Measurements from ENCODE around the gene VPS51. TPM values are rescaled to one million over a fixed set of nuclear protein-coding genes. Genes with fewer than 3 reads are reported as not detected.
A peak's percentile ranks its signal among the peaks of the same experiment; 100 is the strongest.

The VPS51 gene
- total RNA-seq, 2 experiments from 2014 or later = 119 to 214 TPM

GRCh38 chr11:65134952-65135632 lies 39.1 kb downstream of the VPS51 start:
- peak; percentile 96 for DNase-seq (ENCODE audit: low spot score)
- Histone ChIP-seq H3K27ac (ENCODE audit: low read depth, low read length, poor library complexity, severe bottlenecking) (peak overlapping the region; percentile 98), H2AFZ (ENCODE audit: low read length) (peak overlapping the region; percentile 78), H3K79me2 (ENCODE audit: insufficient read depth, low read depth, low read length) (peaks cover 46% of the 10 kb centered on the region), H3K4me1 (ENCODE audit: insufficient read depth, low read length, poor library complexity, severe bottlenecking) (peaks cover 36% of the 10 kb centered on the region), H4K20me1 (ENCODE audit: insufficient read depth, low read length) (no peaks in the 10 kb centered on the region), H3K36me3 (ENCODE audit: insufficient read depth, low read length) (peaks cover 39% of the 10 kb centered on the region), H3K9me3 (ENCODE audit: low read length) (no peaks in the 10 kb centered on the region), H3K9me2 (ENCODE audit: insufficient read depth, low read length) (no peaks in the 10 kb centered on the region), H3K4me2 (ENCODE audit: low read length) (peak overlapping the region; percentile 99), H3K4me3 (ENCODE audit: low read depth, low read length, poor library complexity, severe bottlenecking) (peak overlapping the region; percentile 98)
- intact Hi-C loops (cut with micrococcal nuclease; ENCODE audit: unreplicated experiment) = loop anchor here (5.0 kb wide), 2 partner anchors 32 to 283 kb away; no protein-coding TSS in a partner anchor
- CTCF ChIA-PET (ENCODE audit: unreplicated experiment) = interaction anchor here (0.5 to 1.5 kb wide), 2 partner anchors 47 to 80 kb away, joined by 3 to 5 read pairs; partner anchors contain the start of gene CAPN1
- no peak for TF ChIP-seq EZH2phosphoT487 (IDR thresholded peaks at IDR 0.05; ENCODE audit: borderline replicate concordance, low read depth, low read length)
- TF ChIP-seq CTCF (conservative IDR thresholded peaks at IDR 0.05; ENCODE audit: low read length) = no peak
- POLR2A ChIA-PET = interaction anchor here (0.5 to 6.1 kb wide), 17 partner anchors 10 to 437 kb away, joined by 3 to 47 read pairs (median 4); partner anchors contain the start of genes ARL2, CAPN1, FAM89B and FAU
- BruUV-seq (replicated peaks) = TSS peak; percentile 70

- Histone ChIP-seq H3K4me3 (ENCODE audit: low read depth, low read length, poor library complexity, severe bottlenecking) (peak overlapping the region; percentile 98), H4K20me1 (ENCODE audit: insufficient read depth, low read length) (no peaks in the 10 kb centered on the region), H3K4me2 (ENCODE audit: low read length) (peak overlapping the region; percentile 99), H2AFZ (ENCODE audit: low read length) (peak overlapping the region; percentile 42; the same call in 1 of the 2 replicates), H3K9me2 (ENCODE audit: insufficient read depth, low read length) (no peaks in the 10 kb centered on the region), H3K79me2 (ENCODE audit: insufficient read depth, low read depth, low read length) (peaks cover 40% of the 10 kb centered on the region), H3K36me3 (ENCODE audit: insufficient read depth, low read length) (peaks cover 33% of the 10 kb centered on the region), H3K27ac (ENCODE audit: low read depth, low read length, poor library complexity, severe bottlenecking) (peak overlapping the region; percentile 98), H3K9me3 (ENCODE audit: low read length) (no peaks in the 10 kb centered on the region), H3K4me1 (ENCODE audit: insufficient read depth, low read length, poor library complexity, severe bottlenecking) (peaks cover 31% of the 10 kb centered on the region)
- TF ChIP-seq CTCF (conservative IDR thresholded peaks at IDR 0.05; ENCODE audit: low read length) (no peak), EZH2phosphoT487 (IDR thresholded peaks at IDR 0.05; ENCODE audit: borderline replicate concordance, low read depth, low read length) (no peak)
- BruUV-seq (replicated peaks) = no TSS peak
- no peak for DNase-seq (ENCODE audit: low spot score)
- ChIA-PET CTCF (ENCODE audit: unreplicated experiment) (interaction anchor here (1.5 kb wide), 1 partner anchor 46 kb away, joined by 5 read pairs; the partner anchor contains the start of gene CAPN1), POLR2A (interaction anchor here (0.5 to 6.1 kb wide), 15 partner anchors 11 to 437 kb away, joined by 3 to 47 read pairs (median 4); partner anchors contain the start of genes ARL2, CAPN1, FAM89B and FAU)
- intact Hi-C loops (cut with micrococcal nuclease; ENCODE audit: unreplicated experiment) = no loop called here
Measured at GRCh38 chr11:65135633-65136145, 39.7 kb downstream of the VPS51 start.

Data from OCI-LY7 (cell line).